A172 (cell line): ENCODE measurements around the gene SLC6A11. TPM values are rescaled to one million over a fixed set of nuclear protein-coding genes. Genes with fewer than 3 reads are reported as not detected.

Source experiments
- DNase-seq: peaks from one replicate; pipeline ENCODE4 v3.0.0-alpha.2; 2015; ENCODE audit warnings: low spot score
- total RNA-seq: library from RNA; depleted of rRNA; stranded (reverse); fragments of >200 nt; shearing (Covaris generic); gene quantifications from 2 replicates; pipeline ENCODE4 v1.2.3, GENCODE V29; 2014

The SLC6A11 gene
- total RNA-seq, 1 experiment from 2014 or later, result not detected

DNA sequence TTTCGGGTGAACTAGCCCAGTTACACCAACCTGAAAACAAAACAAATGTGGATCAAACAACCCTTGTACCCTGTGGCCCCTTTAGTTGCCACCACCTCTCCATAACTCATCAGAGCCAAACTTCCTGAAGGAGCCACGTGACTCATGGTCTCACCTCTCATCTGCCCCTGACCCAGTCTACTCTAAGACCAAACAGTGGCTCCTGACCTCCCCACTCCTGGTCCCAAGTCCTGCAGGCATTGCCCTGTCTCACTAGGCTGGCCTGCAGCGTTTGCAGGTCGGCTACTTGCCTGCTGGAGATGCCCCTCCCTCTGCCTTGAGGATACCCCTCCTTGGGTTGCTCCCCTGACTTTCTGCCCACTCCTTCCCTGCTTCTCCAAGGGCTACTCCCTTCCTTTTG lies 23.1 kb downstream of the SLC6A11 start:
- no peak for DNase-seq

DNA sequence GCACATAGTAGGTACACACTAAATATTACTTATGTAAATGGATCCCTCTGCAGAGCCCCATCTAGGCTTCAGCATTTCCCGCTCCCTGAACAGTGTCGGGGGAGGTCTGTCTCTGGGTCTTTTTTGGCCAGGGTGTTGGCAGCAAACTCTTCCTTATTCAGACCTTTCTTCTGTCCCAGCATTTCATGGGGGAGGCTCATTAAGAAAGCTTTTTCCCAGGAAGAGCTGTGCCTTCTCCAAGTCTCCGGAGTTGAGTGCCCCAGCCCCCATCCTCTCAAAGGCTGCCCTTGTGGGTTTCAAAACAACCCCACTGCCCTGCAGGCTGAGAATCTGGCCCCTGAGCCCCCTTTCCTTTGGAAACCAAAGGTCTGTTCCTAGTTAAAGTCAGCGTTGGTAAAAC lies 25.1 kb downstream of the SLC6A11 start:
- DNase-seq, result no peak

DNA sequence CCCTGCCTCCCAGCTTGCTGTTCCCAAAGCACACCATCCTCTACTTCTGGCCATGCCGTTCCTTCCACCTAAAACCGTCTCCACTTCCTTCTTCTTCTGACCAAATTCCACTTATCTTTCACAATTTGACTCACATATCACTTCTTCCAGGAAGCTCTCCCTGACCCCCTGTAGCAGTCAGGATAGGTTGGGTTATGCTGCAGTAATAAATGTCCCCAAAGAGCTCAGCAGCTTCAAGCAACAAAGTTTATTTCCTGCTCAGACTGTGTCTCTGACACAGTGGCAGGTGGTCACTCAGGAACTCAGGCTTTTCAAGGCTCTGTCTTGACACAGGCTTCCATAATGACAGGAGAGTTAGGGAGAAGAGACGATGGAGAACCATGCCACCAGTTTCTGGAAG lies 27.4 kb downstream of the SLC6A11 start:
- DNase-seq, result no peak

DNA sequence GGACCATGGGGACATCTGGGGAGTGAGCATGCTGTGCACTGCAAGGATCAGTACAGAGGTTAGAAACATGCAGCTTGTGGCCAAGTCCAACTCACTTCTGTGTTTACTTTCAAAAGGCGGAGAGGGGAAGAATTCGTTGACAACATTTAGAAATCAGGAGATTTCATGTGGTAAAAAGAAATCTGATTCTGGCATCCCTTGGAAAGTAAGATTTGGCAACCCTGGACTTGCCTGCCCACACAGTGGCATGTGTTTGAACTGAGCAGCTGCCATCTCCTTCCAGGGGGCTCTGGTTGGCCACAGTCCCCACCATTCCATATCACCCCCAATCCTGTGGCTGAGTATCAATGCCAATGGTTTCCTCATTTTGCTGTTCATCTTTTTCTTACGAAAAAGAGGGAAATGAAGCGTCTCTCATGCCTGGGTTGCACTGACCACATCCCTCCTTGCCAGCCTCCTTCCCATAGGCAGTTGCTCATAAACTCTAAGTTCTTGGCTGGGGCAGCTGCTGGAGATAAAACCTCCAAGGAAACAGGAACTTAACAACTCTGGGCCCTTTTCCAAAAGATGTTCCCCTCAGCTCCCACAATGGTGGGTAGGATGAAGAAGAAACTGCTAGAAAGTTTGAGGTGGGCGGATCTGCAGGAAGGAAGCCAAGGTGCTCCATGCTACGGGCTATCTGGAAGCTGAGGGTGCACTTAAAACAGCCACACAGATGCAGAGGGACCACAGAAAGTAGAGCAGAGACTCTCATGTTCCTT lies 29.2 kb downstream of the SLC6A11 start:
- no peak for DNase-seq

DNA sequence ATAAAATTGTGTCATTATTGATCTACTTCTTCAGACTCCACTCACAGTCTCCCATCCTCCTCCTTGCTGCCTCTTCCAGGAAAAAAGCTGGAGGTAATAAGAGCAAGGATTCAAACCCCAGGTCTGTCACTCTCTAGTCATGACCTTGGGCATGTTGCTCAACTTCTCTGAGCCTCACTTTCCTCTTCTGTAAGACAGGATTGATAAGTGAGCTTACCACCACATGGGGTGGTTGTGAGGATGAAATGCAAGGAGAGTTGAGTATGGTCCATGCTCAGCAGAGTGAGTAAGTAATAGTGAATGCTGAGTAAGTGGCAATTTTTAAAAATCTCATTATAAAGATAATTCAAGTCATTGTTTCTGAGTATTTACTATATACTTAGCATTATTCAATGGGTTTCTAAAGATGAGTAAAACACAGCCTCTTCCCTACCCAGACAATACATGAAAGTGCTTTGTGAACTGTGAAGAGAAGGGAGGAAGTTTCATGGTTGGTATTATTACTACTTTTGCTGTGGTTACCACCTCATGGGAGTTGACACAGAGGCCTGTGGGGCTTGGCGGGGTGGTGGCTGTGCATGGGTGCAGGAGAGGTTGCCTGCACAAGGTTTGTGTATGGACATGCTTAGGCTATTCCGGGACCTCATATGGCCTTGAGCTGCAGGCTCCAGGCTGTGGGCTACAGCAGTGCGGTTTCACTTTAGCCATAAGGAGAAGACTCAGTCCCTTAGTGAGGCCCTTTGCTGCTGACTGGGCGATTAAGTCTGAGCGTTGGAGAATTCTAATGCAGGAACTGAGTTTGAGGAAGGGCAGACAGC lies 30.0 kb downstream of the SLC6A11 start:
- no peak for DNase-seq

DNA sequence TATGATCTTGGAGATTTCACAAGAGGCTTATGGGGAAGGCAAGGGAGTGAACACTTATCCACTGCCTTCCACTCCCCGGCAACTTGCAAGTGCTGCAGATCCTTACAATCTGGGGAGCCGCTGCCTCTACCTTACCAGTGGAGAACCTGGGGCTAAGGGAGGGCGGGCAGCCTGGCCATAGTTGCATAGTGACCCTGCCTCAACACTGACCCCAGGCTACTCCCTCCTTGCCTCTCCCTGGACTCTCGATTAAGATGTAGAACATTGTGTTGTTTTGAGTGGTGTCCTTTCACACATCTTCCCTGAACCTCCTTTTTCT lies 30.6 kb downstream of the SLC6A11 start:
- DNase-seq, result no peak

DNA sequence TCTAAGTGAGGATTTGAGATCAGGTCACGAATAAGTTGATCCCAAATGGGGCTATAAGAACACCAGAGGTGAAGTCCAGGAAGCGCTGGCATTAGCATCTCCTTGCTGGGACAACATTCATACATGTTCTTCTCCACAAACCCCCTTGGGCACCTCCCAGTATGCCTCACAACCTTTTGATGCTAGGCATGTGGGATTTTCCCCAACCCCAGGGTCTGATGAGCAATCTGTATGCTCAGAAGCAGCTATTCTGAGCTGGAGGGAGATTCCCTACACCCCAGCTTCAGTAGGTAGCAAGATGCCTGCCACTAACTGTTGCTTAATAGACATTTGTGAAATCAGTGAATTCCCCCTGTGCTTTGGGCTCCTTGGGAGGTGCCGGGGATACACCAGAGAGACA lies 32.2 kb downstream of the SLC6A11 start:
- no peak for DNase-seq

DNA sequence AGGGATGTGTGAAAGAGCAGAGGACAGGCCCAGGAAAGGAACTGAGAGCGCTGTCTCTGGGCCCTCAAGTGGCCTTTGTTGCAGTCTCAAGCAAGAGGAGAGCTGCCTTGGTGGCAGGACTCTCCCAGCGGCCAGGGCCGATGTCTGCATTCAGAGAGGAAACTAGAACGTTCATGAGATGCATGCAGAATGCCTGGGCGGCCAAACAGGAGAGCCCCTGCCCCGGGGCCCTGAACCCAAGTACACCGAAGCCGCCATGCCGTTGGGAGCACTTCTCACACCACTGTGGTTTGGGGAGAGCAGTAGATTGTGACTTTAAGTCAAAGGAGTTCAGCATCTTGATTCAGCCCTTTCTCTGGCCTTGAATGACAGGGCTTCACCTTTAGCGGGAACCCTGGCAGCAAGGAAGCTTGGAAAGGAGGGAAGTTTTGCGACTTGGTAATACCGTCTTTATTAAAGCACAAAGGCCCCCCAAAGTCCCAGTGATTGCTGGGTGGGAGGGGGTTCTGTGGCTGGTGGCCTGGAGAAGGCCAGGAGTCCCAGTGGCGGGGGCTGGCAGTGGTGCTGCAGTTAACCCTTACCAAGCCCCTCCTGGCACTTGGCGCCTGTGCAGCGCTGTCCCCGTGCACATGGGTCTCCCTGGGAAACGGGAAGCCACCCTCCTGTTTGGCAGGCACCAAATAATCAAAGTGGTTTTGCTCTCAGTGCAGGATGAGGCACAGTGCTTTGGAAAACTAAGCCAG lies 36.2 kb downstream of the SLC6A11 start:
- DNase-seq, result no peak

DNA sequence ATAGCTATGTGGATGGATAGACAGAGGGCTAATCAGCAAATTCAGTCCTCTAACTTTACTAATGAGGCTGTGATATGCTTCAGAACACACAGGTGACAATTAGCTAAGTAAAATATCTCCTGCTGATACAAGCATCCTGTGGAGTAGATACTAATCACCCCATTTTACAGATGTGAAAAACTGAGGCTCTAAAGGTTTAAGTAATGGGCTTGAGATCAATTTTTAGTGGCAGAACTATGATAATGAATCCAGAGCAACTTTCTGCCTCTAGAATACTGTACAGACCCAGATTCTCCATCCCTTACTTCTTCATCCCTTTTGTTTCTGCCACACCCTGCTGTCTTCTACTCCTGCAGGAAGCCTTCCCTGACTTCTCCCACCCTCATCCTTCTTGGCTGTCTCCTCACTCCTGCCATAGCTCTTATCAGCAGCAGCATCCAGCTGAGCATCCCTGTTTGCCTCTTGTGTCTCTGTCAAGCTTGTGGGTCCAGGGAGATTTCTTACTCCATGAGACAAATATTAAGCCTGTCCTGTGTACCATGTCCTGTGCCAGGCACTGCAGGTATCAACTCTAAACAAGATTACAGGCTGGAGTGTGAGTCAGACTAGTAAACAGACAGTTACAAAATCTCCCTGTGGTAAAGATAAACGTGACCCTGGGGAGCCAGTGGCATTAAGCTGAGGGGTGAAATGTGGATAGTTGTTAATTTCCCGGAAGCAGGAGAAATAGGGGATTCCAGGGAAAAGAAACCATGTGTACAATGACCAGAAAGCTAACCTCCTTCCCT lies 39.2 kb downstream of the SLC6A11 start:
- peak; percentile 25 for DNase-seq

DNA sequence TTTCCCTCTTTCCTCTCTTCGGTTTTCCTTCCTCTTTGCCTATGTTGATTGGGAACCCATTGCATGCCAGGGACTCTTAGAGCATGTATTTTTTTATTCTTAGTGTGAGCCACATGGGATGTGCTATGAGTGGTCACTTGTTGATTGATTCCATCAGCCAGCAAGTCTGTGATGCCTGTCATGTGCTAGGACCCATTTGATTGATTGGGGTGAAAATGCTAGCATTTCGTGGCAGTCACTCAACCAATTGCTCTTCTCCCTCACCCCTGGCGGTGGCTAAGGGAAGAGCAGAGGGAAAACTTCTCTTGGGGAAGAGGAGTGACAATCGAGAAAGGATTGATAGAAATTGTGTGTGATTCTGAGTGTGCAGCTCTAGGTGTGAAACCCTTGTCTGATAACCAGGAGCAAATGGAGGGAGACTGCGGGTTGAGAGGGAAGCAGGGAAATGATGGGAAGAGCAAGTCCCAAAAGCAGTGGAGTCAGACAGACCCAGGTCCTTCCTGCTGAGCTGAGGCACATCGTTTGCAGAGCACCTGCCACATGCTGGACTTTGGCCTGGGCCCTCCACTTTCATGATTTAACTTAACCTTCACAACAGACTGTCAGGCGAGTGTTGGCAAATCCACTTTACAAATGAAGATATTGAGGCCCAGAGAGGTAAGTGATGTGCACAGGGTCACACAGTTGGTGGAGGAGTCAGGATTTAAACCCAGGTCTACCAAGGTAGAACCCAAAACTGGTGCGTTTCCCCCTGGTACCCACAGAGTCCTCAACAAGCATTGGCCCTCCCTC lies 40.0 kb downstream of the SLC6A11 start:
- no peak for DNase-seq

DNA sequence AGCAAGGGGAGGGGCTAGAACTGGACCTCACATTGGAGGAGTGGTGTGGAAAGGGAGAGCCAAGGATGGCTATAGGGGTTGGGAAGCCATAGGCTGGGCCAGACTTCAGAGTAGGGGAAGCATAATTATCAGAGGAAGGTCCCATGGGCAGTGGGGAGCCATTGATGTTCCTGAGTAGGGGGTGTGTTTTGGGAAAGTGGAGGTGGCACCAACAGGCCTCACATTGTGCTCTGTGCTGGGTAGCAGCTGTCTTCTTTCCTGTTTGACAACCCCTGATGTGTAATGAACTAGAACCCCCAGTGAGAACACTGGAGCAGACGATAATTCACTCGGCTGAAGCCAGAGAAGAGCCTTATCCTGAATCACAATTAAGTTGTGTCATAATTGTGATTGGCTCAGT lies 41.2 kb downstream of the SLC6A11 start:
- no peak for DNase-seq

DNA sequence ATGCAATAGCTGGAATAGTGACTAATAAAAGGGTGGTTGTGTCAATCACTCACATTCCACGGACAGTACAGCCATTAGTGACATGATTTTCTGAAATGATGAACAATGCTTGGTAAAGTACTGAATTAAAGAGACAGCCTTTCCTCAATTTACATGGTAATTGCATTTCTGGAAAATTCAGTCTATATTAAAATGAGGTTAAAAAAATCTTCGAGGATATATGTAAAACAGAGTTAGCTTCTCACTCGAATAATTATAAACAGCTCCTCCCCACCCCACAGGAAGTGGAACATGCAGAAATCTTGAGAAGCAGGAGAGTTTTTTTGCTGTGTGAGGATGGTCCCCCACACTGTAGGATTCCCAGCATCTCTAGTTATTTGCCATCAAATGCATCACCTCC lies 42.1 kb downstream of the SLC6A11 start:
- no peak for DNase-seq

DNA sequence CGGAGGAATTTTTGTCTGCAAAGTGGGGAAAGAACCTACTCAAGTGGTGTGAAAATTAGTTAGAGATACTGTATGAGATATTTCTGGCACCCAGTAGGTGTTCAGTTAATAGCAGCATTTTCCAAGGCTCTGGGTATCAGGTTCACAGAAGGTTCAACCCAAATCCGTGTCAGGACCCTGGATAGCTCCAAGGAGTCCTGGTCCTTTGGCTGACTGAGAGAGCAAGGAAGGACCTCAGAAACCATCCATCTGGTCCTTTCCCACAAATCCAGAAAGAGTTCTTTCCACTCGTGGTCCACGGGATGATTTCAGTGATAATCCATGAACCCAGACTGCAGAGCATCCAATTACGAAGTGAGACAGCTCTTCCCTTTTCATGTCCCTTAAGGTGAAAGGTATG lies 51.4 kb downstream of the SLC6A11 start:
- DNase-seq, result peak; percentile 32

DNA sequence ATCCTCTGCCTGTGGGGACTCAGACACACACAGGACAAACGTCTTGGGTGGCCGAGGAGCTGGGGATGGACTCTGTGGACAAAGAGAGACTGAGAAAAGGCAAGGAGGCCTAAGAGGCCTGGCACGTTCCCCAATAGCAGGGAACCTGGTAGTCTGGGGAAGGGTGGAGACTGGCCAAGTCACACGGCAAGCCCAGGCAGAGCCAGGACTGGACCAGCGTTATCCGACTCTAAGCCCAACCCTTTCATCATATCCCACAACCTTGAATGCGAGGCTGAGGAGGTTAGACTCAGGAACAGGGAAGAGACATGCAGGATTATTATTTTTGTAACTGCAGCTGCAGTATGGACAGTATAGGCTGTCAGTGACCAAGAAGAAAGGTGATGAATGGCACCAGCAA lies 53.4 kb downstream of the SLC6A11 start:
- DNase-seq, result no peak

DNA sequence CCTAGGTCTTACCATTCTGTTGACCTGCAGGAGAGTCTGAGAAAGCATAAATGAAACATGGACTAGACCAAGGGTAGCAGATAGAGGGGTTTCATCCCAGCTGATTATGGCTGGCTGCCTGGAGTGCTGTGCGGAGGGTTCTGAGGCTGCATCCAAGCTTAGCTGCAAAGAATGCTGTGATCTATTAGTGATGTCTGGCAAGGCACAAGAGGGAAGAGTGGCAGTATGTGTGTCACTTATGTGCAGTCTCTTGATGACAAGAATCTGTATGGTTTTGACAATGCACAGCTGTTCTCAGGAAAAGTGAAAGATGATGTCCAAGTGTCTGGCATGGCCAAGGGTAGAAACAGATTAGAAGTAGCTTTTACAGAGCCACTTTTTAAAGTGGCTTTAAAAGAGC lies 54.3 kb downstream of the SLC6A11 start:
- no peak for DNase-seq

DNA sequence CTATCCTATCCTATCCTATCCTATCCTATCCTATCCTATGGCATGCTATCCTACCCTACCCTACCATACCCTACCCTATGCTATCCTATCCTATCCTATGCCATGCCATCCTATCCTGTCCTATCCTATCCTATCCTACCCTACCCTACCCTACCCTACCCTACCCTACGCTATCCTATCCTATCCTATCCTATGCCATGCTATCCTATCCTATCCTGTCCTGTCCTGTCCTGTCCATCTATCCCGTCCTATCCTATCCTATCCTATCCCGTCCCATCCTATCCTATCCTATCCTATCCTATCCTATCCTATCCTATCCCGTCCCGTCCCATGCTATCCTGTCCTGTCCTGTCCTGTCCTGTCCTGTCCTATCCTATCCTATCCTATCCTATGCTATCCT lies 57.4 kb downstream of the SLC6A11 start:
- DNase-seq, result no peak

DNA sequence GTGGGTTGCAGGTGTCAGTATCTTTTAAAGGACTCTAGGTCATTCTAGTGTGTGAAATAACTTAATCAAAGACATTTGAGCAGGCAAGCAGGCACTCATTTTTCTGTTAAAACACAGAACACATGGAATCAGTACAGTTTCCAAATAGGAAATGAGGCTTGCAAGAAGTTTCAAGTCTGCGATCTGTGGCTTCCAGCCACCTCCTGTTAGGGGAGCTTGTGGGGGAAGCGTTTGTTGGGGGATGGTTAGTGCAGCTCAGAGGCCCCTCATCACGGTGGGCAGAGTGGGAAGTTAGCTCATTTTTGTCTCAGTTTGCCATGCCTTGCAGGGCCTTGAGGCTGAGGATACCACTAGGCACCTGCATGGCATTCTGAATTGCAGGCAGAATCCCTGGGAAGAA lies 59.9 kb downstream of the SLC6A11 start:
- DNase-seq, result no peak

DNA sequence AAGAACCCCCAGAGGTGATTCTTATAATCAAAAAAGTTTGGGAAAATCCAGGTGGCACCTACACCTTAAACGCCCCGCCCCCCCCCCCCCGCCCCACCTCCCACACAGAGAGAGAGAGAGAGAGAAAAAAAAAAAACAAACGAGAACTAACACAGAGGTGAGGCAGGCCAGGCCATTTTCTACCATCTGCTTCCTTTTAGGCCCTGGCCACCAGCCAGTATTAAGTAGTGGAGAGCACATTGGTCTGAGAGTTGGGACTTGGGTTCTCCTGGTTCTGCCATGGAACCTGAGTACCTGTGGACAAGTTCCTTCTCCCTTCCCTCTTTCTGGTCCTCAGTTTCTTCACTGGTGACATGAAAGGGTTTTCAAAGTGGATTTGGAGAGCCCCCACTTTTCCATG lies 60.6 kb downstream of the SLC6A11 start:
- DNase-seq, result no peak

DNA sequence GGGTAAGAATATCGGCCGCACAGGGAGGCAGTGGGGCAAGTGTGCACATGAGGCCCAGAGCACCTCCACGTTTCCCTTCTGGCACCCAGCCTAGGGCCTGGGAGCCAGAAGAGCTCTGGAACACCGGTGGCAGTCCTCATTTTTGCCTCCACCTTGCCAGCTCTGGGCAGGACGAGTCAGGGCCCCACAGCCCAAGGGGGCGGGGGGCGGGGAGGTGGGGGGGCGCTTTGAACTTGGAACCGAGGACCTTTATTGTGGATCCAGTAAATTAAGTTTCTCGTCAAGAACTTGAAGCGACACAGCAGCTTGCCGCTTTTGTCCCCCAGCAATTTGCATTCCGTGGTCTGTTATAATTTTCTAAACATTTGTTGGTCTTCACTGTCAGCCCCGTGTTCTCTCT lies 66.8 kb downstream of the SLC6A11 start:
- no peak for DNase-seq

DNA sequence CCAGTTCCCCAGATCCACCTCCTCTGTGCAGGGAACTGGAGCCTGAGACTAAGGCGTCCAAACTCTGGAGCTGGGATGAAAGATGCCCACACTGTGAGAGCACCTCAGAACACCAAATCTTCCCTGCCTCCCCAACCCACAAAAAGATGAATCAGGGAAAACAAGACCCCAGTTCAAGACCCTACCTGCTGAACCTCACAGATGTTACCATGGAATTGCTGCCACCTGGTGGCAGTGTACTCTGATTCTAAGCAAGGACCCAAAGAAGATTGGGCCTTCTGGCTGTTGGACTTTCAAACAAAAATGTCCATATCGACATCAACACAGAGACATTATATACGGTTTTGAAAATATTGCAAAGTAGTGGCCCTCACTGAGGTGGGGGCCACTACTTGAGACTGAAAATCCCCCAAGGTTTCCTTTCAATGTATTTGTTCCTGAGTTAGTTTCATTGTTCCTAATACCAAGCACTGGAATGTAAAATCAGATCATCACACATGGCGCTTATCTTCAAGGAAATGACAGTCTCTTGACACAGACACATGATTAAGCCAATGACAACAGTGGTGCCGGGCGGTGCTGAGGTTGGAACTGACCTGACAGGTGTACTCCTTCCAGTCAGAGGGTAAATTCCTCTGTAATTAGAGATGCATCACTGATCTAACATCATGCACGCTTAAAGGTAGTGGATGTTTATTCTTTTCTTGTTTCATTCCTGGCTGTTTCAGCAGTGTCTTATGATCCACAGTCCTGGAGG lies 67.6 kb downstream of the SLC6A11 start:
- DNase-seq, result peak; percentile 7
